ELF-1 (cell line): ENCODE data around the gene FSD1L.
A peak's percentile ranks its signal among the peaks of the same experiment; 100 is the strongest.
"Not testable (repeated sequence)": the region's sequence is repeated elsewhere in the genome, so short reads cannot be mapped to it uniquely, and the experiment has no call there.

Experiments
- DNase-seq: peaks from one replicate; pipeline ENCODE4 v3.0.0-alpha.2; 2016; ENCODE audit warnings: low read depth, low spot score

FSD1L gene

GRCh38 chr9:105557804-105558610 lies 110.2 kb downstream of the FSD1L start, which contains the start of gene FKTN:
FKTN (plus strand) TSS chr9:105558131; CDS start chr9:105575033, 16,902 bp downstream.
- peak; percentile 94 for DNase-seq

DNA sequence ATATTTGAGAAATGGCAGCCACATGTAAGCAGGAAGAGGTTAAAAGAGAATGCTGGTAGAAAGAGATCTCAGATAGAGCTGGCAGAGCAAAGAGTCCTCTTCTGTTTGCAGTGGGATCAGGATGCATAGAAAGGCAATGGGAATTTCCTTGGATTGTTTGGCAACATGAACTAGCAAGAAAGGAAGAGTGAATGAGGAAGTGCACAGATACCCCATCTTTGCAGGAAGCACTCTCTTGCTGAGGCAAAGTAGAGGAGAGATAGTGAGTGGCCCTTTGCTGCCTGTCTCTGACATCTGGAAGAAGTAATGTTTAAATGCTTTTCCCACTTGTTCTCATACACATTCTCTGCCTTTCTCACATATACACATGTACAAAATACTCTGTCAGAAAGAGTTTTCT lies 124.6 kb downstream of the FSD1L start:
- DNase-seq: no peak

DNA sequence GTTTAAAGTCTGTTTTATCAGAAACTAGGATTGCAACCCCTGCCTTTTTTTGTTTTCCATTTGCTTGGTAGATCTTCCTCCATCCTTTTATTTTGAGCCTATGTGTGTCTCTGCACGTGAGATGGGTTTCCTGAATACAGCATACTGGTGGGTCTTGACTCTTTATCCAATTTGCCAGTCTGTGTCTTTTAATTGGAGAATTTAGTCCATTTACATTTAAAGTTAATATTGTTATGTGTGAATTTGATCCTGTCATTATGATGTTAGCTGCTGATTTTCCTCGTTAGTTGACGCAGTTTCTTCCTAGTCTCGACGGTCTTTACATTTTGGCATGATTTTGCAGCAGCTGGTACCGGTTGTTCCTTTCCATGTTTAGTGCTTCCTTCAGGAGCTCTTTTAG lies 132.1 kb downstream of the FSD1L start:
- not testable (repeated sequence) for DNase-seq

- DNase-seq: peak; percentile 69
Measured at GRCh38 chr9:105581550-105581949, 133.7 kb downstream of the FSD1L start.

DNA sequence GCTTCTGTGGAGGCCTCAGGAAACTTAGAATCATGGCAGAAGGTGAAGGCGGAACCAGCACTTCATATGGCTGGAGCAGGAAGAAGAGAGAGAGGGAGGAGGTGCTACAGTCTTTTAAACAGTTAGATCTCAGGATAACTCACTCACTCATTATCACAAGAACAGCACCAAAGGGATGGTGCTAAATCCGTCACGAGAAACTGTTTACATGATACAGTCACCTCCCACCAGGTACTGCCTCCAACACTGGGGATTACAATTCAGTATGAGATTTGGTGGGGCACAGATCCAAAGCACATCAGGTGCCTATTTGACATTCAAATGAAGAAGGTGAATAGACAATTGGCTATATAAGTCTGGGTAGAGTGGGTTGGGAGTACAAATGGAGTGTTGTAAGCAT lies 145.3 kb downstream of the FSD1L start:
- DNase-seq: no peak
